IgD-negative memory B cell (primary cell): Measurements from ENCODE around the gene MACROD2. TPM values are rescaled to one million over a fixed set of nuclear protein-coding genes. Genes with fewer than 3 reads are reported as not detected.

ENCODE experiments used
- H3K27ac Mint-ChIP-seq, 3 donors: one replicate each; pipeline ENCODE4 v1.8.0; 2020 to 2022; ENCODE audit warnings: mild to moderate bottlenecking in 3 of 3, mixed read lengths in 3 of 3, moderate library complexity in 1 of 3
- H3K27me3 Mint-ChIP-seq: one replicate; pipeline ENCODE4 v1.8.0; 2021; ENCODE audit warnings: mixed read lengths
- H3K36me3 Mint-ChIP-seq: one replicate; pipeline ENCODE4 v1.8.0; 2020; ENCODE audit warnings: mild to moderate bottlenecking, mixed read lengths
- H3K4me1 Mint-ChIP-seq, 3 donors: one replicate each; pipeline ENCODE4 v1.8.0; 2020 to 2022; ENCODE audit warnings: mixed read lengths in 3 of 3, mild to moderate bottlenecking in 1 of 3
- H3K4me3 Mint-ChIP-seq, 4 donors: one replicate each; pipeline ENCODE4 v1.8.0; 2020 to 2022; ENCODE audit warnings: mild to moderate bottlenecking in 4 of 4, mixed read lengths in 4 of 4, moderate library complexity in 3 of 4
- H3K9me3 Mint-ChIP-seq, 3 donors: one replicate each; pipeline ENCODE4 v1.8.0; 2020 to 2021; ENCODE audit warnings: mixed read lengths in 3 of 3, mild to moderate bottlenecking in 1 of 3
- polyA plus RNA-seq: library from polyadenylated mRNA; unstranded; fragments of 300-500 nt; fragmentation: Illumina TruSeq; gene quantifications from one replicate; pipeline ENCODE4 v1.2.3, GENCODE V29; 2021

MACROD2 gene
- polyA plus RNA-seq, 1 donor from 2014 or later, result 1.3 TPM

GRCh38 chr20:15201602-15202001 lies 1206.3 kb downstream of the MACROD2 start:
- H3K4me3 Mint-ChIP-seq, result no peak overlapping the region
- H3K27me3 Mint-ChIP-seq, result no peaks in the 10 kb centered on the region

DNA sequence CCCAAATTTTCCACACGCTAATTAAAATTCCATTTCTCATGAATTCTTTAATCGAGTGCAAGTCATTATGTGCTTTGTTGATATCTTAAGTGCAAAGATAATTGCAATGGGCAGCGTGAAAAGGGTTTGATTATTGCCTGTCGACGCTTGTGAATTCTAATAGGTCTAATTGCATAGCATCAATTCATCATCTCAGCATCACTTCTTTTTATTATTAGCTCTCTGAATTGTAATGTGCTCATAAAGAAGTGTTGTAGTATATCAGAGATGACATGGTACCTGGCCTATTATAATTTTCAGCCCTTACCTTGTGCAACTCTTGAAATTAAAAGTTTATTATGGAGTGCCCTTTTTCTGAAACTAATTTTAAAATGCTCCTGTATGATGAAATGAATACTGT lies 1208.9 kb downstream of the MACROD2 start:
- Mint-ChIP-seq H3K36me3 (no peaks in the 10 kb centered on the region), H3K4me3 (no peak overlapping the region), H3K9me3 (peaks cover 2 to 9% (median 7%) of the 10 kb centered on the region in 3 donors), H3K27ac (no peak overlapping the region), H3K4me1 (peaks cover 0 to 2% (median 0%) of the 10 kb centered on the region in 3 donors), H3K27me3 (no peaks in the 10 kb centered on the region)

More at GRCh38 chr20:15201602-15202001, 1206.3 kb downstream of the MACROD2 start:
- H3K4me1 Mint-ChIP-seq, result peaks cover 5 to 6% (median 6%) of the 10 kb centered on the region in 3 donors
- H3K9me3 Mint-ChIP-seq, result peaks cover 0 to 3% (median 0%) of the 10 kb centered on the region in 3 donors
- no peaks in the 10 kb centered on the region for H3K36me3 Mint-ChIP-seq
- H3K27ac Mint-ChIP-seq, result no peak overlapping the region

- no peaks in the 10 kb centered on the region for H3K4me1 Mint-ChIP-seq
- no peaks in the 10 kb centered on the region for H3K27me3 Mint-ChIP-seq
- H3K27ac Mint-ChIP-seq, result no peak overlapping the region
- no peak overlapping the region for H3K4me3 Mint-ChIP-seq
- peaks cover 2 to 9% (median 7%) of the 10 kb centered on the region in 3 donors for H3K9me3 Mint-ChIP-seq
- H3K36me3 Mint-ChIP-seq, result no peaks in the 10 kb centered on the region
Observed at GRCh38 chr20:15205028-15205427, 1209.7 kb downstream of the MACROD2 start.

DNA sequence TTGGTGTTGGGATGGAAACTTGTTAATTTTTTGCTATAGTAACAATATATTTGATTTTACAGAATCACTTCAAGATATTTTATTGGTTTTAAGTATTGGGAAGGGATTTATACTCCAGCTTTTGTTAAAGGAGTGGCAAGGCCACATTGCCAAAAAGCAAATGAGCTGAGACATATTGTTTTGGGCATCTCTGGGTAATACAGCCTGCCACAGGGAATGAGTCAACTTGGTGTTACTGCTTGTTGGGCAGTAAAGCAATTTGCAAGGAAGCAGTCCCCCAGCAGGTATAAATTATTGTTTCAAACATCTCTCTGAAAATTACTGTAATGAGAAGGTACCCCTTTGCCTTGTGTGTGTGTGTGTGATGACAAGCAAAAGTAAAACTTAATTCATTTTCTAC lies 1210.4 kb downstream of the MACROD2 start:
- H3K27me3 Mint-ChIP-seq, result no peaks in the 10 kb centered on the region
- H3K4me1 Mint-ChIP-seq, result no peaks in the 10 kb centered on the region
- no peak overlapping the region for H3K4me3 Mint-ChIP-seq
- H3K9me3 Mint-ChIP-seq, result peaks cover 2 to 9% (median 7%) of the 10 kb centered on the region in 3 donors
- H3K27ac Mint-ChIP-seq, result no peak overlapping the region
- no peaks in the 10 kb centered on the region for H3K36me3 Mint-ChIP-seq

GRCh38 chr20:15209537-15209936 lies 1214.2 kb downstream of the MACROD2 start:
- Mint-ChIP-seq H3K9me3 (peaks cover 4 to 11% (median 8%) of the 10 kb centered on the region in 3 donors), H3K27me3 (no peaks in the 10 kb centered on the region), H3K4me1 (no peaks in the 10 kb centered on the region), H3K36me3 (no peaks in the 10 kb centered on the region), H3K27ac (no peak overlapping the region), H3K4me3 (no peak overlapping the region)

DNA sequence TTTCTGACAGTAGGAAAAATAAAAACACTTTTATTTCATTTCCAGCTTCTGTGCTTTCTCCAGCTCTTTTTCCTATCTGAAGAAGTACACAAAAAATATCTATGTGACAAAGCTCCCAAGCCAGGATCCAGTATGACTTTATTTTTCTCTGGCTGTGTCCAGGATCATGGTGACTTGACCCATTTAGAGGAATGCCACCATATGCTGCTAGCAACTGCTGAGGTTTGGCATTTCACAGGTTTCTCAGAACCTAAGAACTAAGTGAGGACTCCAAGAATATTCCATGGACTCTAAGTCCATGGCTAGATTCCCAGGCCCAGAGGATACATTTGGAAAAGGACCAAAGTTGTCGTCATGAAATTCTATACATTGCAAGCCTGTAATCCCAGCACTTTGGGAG lies 1218.7 kb downstream of the MACROD2 start:
- H3K27me3 Mint-ChIP-seq, result no peaks in the 10 kb centered on the region
- no peak overlapping the region for H3K4me3 Mint-ChIP-seq
- peaks cover 0 to 6% (median 2%) of the 10 kb centered on the region in 3 donors for H3K9me3 Mint-ChIP-seq

GRCh38 chr20:15220009-15220656 lies 1224.8 kb downstream of the MACROD2 start:
- Mint-ChIP-seq H3K27me3 (no peaks in the 10 kb centered on the region), H3K27ac (no peak overlapping the region), H3K4me3 (no peak overlapping the region), H3K36me3 (no peaks in the 10 kb centered on the region), H3K4me1 (no peaks in the 10 kb centered on the region), H3K9me3 (no peaks in the 10 kb centered on the region)

More for the DNA sequence above, 1218.7 kb downstream of the MACROD2 start:
- no peaks in the 10 kb centered on the region for H3K36me3 Mint-ChIP-seq
- H3K27ac Mint-ChIP-seq, result no peak overlapping the region
- no peaks in the 10 kb centered on the region for H3K4me1 Mint-ChIP-seq

- Mint-ChIP-seq H3K27me3 (no peaks in the 10 kb centered on the region), H3K9me3 (no peaks in the 10 kb centered on the region), H3K27ac (no peak overlapping the region), H3K4me3 (no peak overlapping the region), H3K36me3 (no peaks in the 10 kb centered on the region), H3K4me1 (no peaks in the 10 kb centered on the region)
Observed at GRCh38 chr20:15220778-15221565, 1225.7 kb downstream of the MACROD2 start.

- H3K4me3 Mint-ChIP-seq, result no peak overlapping the region
- H3K36me3 Mint-ChIP-seq, result no peaks in the 10 kb centered on the region
- H3K27ac Mint-ChIP-seq, result no peak overlapping the region
- H3K4me1 Mint-ChIP-seq, result no peaks in the 10 kb centered on the region
- H3K27me3 Mint-ChIP-seq, result no peaks in the 10 kb centered on the region
- peaks cover 0 to 1% (median 0%) of the 10 kb centered on the region in 3 donors for H3K9me3 Mint-ChIP-seq
Observed at GRCh38 chr20:15222502-15223330, 1227.4 kb downstream of the MACROD2 start.

GRCh38 chr20:15224199-15224598 lies 1228.9 kb downstream of the MACROD2 start:
- H3K9me3 Mint-ChIP-seq, result peaks cover 0 to 1% (median 0%) of the 10 kb centered on the region in 3 donors
- H3K27ac Mint-ChIP-seq, result no peak overlapping the region
- H3K4me3 Mint-ChIP-seq, result no peak overlapping the region
- H3K27me3 Mint-ChIP-seq, result no peaks in the 10 kb centered on the region
- no peaks in the 10 kb centered on the region for H3K36me3 Mint-ChIP-seq
- no peaks in the 10 kb centered on the region for H3K4me1 Mint-ChIP-seq

- H3K9me3 Mint-ChIP-seq, result peaks cover 0 to 3% (median 0%) of the 10 kb centered on the region in 3 donors
- H3K27me3 Mint-ChIP-seq, result peaks cover 2% of the 10 kb centered on the region
- H3K27ac Mint-ChIP-seq, result no peak overlapping the region
- no peaks in the 10 kb centered on the region for H3K36me3 Mint-ChIP-seq
- no peaks in the 10 kb centered on the region for H3K4me1 Mint-ChIP-seq
- H3K4me3 Mint-ChIP-seq, result no peak overlapping the region
Observed at GRCh38 chr20:15227102-15227501, 1231.8 kb downstream of the MACROD2 start.

DNA sequence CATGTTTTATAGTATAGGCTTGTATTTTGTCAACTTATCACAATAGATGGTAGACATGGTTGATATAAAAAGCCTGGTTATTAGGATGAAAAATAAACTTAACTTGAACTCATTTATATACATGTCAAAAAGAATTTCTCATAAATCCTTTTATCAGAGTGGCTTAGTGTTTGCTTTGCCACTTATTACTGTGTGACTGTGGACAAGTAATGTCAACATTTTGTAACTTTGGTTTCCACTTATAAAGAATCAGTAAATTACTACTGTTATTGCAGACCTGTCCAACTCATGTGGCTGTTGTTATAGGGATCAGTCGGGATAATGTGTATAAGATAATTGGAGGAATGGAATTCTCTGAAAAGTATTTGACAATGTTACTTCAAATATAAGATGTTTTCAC lies 1236.9 kb downstream of the MACROD2 start:
- Mint-ChIP-seq H3K4me3 (no peak overlapping the region), H3K9me3 (peaks cover 0 to 1% (median 0%) of the 10 kb centered on the region in 3 donors), H3K4me1 (peaks cover 0 to 2% (median 2%) of the 10 kb centered on the region in 3 donors), H3K36me3 (no peaks in the 10 kb centered on the region), H3K27ac (no peak overlapping the region), H3K27me3 (peaks cover 2% of the 10 kb centered on the region)

- Mint-ChIP-seq H3K27ac (no peak overlapping the region), H3K27me3 (no peaks in the 10 kb centered on the region), H3K36me3 (no peaks in the 10 kb centered on the region), H3K4me3 (no peak overlapping the region), H3K9me3 (no peaks in the 10 kb centered on the region), H3K4me1 (peaks cover 0 to 2% (median 2%) of the 10 kb centered on the region in 3 donors)
Observed at GRCh38 chr20:15235471-15236198, 1240.3 kb downstream of the MACROD2 start.

DNA sequence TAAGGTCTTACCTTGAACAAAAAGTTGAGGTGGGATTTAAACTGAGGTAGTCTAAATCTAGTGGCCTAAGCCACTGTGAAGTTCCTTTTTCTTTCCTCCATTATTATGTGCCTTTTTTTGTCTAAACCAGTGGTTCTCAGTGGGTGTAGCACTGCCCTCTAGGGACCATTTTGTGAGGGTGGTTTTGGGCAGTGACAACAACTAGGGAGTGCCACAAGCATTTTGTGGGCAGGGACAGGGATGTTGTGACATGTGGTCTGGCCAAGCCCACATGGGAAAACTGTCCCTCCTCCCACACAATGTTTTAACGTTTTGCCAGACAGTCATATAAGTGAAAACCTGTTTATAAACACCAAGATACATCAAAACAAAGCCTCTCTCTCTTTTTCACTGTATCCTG lies 1241.5 kb downstream of the MACROD2 start:
- Mint-ChIP-seq H3K4me3 (no peak overlapping the region), H3K36me3 (no peaks in the 10 kb centered on the region), H3K27ac (no peak overlapping the region), H3K4me1 (peaks cover 0 to 2% (median 2%) of the 10 kb centered on the region in 3 donors), H3K27me3 (no peaks in the 10 kb centered on the region), H3K9me3 (no peaks in the 10 kb centered on the region)
